Astrocyte of the spinal cord (primary cell): ENCODE measurements around the gene ADGRB2.

ENCODE experiments used
- DNase-seq: peaks from one replicate; pipeline ENCODE4 v3.0.0; 2011; ENCODE audit warnings: low read depth, low spot score
- H3K4me3 ChIP-seq: 2 replicates; pipeline ENCODE4 v1.5.1; 2011; ENCODE audit warnings: low read depth, mild to moderate bottlenecking, low read length, moderate library complexity
- CTCF ChIP-seq: IDR thresholded peaks from 2 replicates; pipeline ENCODE4 v1.5.1; 2012; ENCODE audit warnings: low read depth, mild to moderate bottlenecking, low read length, inconsistent platforms
- in situ Hi-C: cut with HindIII; loops from 2 replicates; pipeline ENCODE4 v1.10.0; 2017; ENCODE audit warnings: low sequenced_read_pairs

The ADGRB2 gene

GRCh38 chr1:31699341-31699891 is 64.7 kb downstream of the ADGRB2 start:
- H3K4me3 ChIP-seq = no peak overlapping the region
- in situ Hi-C loops = no loop called here
- no peak for TF ChIP-seq CTCF
- no peak for DNase-seq

GRCh38 chr1:31697369-31697984 is 66.7 kb downstream of the ADGRB2 start:
- no peak overlapping the region for H3K4me3 ChIP-seq
- no peak for TF ChIP-seq CTCF
- in situ Hi-C loops = no loop called here
- DNase-seq = no peak

GRCh38 chr1:31696242-31696641 is 67.9 kb downstream of the ADGRB2 start:
- in situ Hi-C loops = no loop called here
- H3K4me3 ChIP-seq = no peak overlapping the region

GRCh38 chr1:31695327-31695726 is 68.8 kb downstream of the ADGRB2 start:
- TF ChIP-seq CTCF = no peak
- no peak for DNase-seq
- H3K4me3 ChIP-seq = no peak overlapping the region
- in situ Hi-C loops = no loop called here

More at GRCh38 chr1:31696242-31696641, 67.9 kb downstream of the ADGRB2 start:
- no peak for TF ChIP-seq CTCF
- no peak for DNase-seq

- no peak for TF ChIP-seq CTCF
- in situ Hi-C loops = no loop called here
- DNase-seq = no peak
- H3K4me3 ChIP-seq = no peak overlapping the region
Observed at GRCh38 chr1:31694964-31695313, 69.2 kb downstream of the ADGRB2 start.

- no peak for DNase-seq
- in situ Hi-C loops = no loop called here
- no peak for TF ChIP-seq CTCF
- H3K4me3 ChIP-seq = no peak overlapping the region
Observed at GRCh38 chr1:31694069-31694963, 69.8 kb downstream of the ADGRB2 start.
